ENCODE results near the gene EPAS1.

Gene EPAS1

GRCh38 chr2:46362667-46363012, 65.4 kb downstream of the EPAS1 start:
- DNase-seq (ENCODE audit: low read depth in 1 of 2, low spot score in 1 of 2) = no peak

- no peak for DNase-seq (ENCODE audit: low read depth in 1 of 2, low spot score in 1 of 2)
Measured at GRCh38 chr2:46363535-46364170, 66.4 kb downstream of the EPAS1 start.

- DNase-seq (ENCODE audit: low read depth in 1 of 2, low spot score in 1 of 2) = no peak
Measured at GRCh38 chr2:46364797-46365457, 67.7 kb downstream of the EPAS1 start.

- no peak for DNase-seq (ENCODE audit: low read depth in 1 of 2, low spot score in 1 of 2)
Measured at GRCh38 chr2:46365913-46366667, 68.9 kb downstream of the EPAS1 start.

- DNase-seq (ENCODE audit: low read depth in 1 of 2, low spot score in 1 of 2) = no peak
Measured at GRCh38 chr2:46366668-46367052, 69.5 kb downstream of the EPAS1 start.

- DNase-seq (ENCODE audit: low read depth in 1 of 2, low spot score in 1 of 2) = no peak
Measured at GRCh38 chr2:46367286-46367685, 70.1 kb downstream of the EPAS1 start.

GRCh38 chr2:46368401-46368800, 71.2 kb downstream of the EPAS1 start:
- no peak for DNase-seq (ENCODE audit: low read depth in 1 of 2, low spot score in 1 of 2)

- no peak for DNase-seq (ENCODE audit: low read depth in 1 of 2, low spot score in 1 of 2)
Measured at GRCh38 chr2:46369783-46370182, 72.6 kb downstream of the EPAS1 start.

GRCh38 chr2:46371854-46372253, 74.6 kb downstream of the EPAS1 start:
- no peak for DNase-seq (ENCODE audit: low read depth in 1 of 2, low spot score in 1 of 2)

GRCh38 chr2:46372475-46372874, 75.3 kb downstream of the EPAS1 start:
- DNase-seq (ENCODE audit: low read depth in 1 of 2, low spot score in 1 of 2) = no peak

GRCh38 chr2:46373238-46373637, 76.0 kb downstream of the EPAS1 start:
- no peak for DNase-seq (ENCODE audit: low read depth in 1 of 2, low spot score in 1 of 2)

- no peak for DNase-seq (ENCODE audit: low read depth in 1 of 2, low spot score in 1 of 2)
Measured at GRCh38 chr2:46375566-46376125, 78.4 kb downstream of the EPAS1 start.

GRCh38 chr2:46376586-46376985, 79.4 kb downstream of the EPAS1 start:
- no peak for DNase-seq (ENCODE audit: low read depth in 1 of 2, low spot score in 1 of 2)

- DNase-seq (ENCODE audit: low read depth in 1 of 2, low spot score in 1 of 2) = no peak
Measured at GRCh38 chr2:46377101-46377581, 79.9 kb downstream of the EPAS1 start.

- DNase-seq (ENCODE audit: low read depth in 1 of 2, low spot score in 1 of 2) = no peak
Measured at GRCh38 chr2:46377666-46378560, 80.7 kb downstream of the EPAS1 start.

- DNase-seq (ENCODE audit: low read depth in 1 of 2, low spot score in 1 of 2) = no peak
Measured at GRCh38 chr2:46378616-46379015, 81.4 kb downstream of the EPAS1 start.

GRCh38 chr2:46379213-46380037, 82.2 kb downstream of the EPAS1 start:
- no peak for DNase-seq (ENCODE audit: low read depth in 1 of 2, low spot score in 1 of 2)

GRCh38 chr2:46380038-46380940, 83.1 kb downstream of the EPAS1 start:
- no peak for DNase-seq (ENCODE audit: low read depth in 1 of 2, low spot score in 1 of 2)

GRCh38 chr2:46381263-46381849, 84.1 kb downstream of the EPAS1 start:
- no peak for DNase-seq (ENCODE audit: low read depth in 1 of 2, low spot score in 1 of 2)
